ENCODE data around the gene JPT2.

The JPT2 gene

GRCh38 chr16:1677942-1678499 lies at the start of gene JPT2:
Gene JPT2 (plus strand): TSS chr16:1678279. CDS start chr16:1678313, 34 bp downstream.
- peak; percentile 19 to 94 (median 84) for DNase-seq

GRCh38 chr16:1630450-1631213 lies 47.4 kb upstream of the JPT2 start:
- DNase-seq = no peak

DNA sequence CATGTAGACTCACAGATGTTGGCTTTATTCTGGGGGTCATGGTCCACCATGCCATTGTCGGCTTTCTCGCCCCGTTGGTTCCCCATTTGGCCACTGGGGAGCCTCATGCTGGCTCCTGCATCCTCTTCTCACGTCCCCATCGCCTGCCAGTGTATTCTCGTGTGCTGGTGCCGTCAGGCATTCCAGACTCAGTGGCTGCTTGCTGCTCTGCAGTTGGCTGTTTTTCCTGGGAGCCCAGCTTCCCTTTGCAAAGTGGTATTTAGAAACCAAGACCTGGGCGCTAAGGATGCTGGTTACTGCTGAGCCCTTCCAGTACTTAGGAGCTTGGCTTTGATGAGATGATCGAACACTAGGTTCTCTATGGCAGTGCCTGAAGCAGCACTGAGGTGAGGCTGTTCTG lies 46.8 kb upstream of the JPT2 start:
- no peak for DNase-seq

GRCh38 chr16:1631931-1632637 lies 46.0 kb upstream of the JPT2 start:
- DNase-seq = peak in 2 of 56 donors; percentile 8 to 13

- DNase-seq = no peak
Measured at GRCh38 chr16:1632638-1632970, 45.5 kb upstream of the JPT2 start.

GRCh38 chr16:1633310-1633709 lies 44.8 kb upstream of the JPT2 start:
- DNase-seq = no peak

- DNase-seq = no peak
Measured at GRCh38 chr16:1634541-1634940, 43.5 kb upstream of the JPT2 start.

GRCh38 chr16:1635070-1635469 lies 43.0 kb upstream of the JPT2 start:
- DNase-seq = no peak

DNA sequence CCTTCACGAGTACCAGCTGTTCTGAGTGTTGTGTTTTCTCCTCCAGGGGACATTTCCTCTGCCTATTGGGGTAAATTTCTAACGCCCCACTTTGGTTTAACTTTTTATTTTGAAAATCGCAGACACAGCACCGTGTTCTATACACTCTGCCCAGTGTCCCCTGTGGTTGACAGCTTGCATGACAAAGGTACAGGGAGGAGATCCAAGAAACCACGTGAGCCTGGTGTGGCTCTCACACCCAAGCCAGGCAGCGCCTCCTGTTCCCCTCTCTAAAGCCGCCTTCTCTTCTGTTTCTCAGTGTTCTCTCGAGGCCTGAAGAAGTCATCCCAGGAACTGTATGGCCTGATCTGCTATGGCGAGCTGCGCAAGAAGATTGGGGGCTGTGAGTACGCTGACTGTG lies 40.6 kb upstream of the JPT2 start:
- DNase-seq = no peak

DNA sequence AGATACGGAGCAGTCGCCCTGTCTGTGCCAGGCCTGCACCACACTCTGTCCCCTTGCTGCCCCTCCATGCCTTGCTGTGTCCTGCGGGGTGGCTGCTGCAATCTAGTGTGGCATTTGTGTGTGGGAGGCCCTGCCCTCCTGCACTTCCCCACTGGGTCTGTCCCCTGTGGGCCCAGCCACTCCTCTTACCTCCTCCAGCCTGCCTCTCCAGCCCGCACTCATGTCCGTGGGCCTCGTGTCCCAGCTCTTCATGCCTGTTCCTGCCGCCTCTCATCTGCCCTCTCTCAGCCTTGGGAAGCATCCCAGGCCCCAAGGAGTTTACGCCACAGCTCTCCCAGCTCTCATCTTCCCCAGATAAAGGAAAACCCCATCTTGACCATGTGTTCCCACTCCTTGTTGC lies 39.3 kb upstream of the JPT2 start:
- no peak for DNase-seq

DNA sequence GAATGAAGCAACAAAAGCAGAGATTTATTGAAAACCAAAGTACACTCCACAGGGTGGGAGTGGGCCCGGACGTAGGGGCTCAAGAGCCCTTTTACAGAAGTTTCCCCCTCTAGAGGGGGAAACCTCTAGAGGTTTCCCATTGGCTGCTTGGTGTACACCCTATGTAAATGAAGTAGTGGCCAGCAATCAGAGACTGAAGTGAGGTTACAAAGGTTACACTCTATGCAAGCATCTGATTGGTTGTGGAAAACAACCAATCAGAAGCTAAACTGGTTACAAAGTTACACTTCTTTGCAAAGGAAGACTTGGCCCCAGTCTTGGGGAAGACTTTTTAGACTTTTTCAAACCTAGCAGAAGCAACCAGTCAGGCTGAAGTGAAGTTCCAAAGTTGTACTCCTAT lies 38.8 kb upstream of the JPT2 start:
- DNase-seq = no peak

DNA sequence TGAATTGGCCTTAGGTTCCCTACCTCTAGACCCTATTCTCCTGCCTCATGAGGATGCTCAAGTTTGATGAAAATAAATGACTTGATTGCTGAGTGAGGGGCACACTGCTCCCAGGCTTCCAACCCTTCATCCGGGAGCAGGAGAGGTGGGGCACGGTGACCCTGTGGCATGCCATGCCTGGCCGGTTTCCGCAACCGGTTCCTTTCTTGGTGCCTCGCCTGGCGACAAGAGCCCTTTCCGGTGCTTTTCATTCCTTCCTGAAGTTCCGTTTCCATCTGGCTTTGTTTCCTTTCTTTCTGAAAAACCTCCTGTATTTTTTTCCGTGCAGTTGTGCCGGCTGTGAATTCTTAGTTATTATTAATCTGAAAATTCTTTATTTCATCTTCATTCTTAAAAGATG lies 38.2 kb upstream of the JPT2 start:
- no peak for DNase-seq

GRCh38 chr16:1640261-1640941 lies 37.7 kb upstream of the JPT2 start:
- no peak for DNase-seq

- no peak for DNase-seq
Measured at GRCh38 chr16:1641261-1641660, 36.8 kb upstream of the JPT2 start.

- DNase-seq = peak in 48 of 56 donors; percentile 6 to 89 (median 64)
Measured at GRCh38 chr16:1642148-1642547, 35.9 kb upstream of the JPT2 start.

GRCh38 chr16:1642753-1643152 lies 35.3 kb upstream of the JPT2 start:
- DNase-seq = no peak

- DNase-seq = peak in 1 of 56 donors; percentile 20
Measured at GRCh38 chr16:1643521-1643920, 34.6 kb upstream of the JPT2 start.

- peak in 7 of 56 donors; percentile 5 to 54 (median 18) for DNase-seq
Measured at GRCh38 chr16:1645914-1646525, 32.1 kb upstream of the JPT2 start.

DNA sequence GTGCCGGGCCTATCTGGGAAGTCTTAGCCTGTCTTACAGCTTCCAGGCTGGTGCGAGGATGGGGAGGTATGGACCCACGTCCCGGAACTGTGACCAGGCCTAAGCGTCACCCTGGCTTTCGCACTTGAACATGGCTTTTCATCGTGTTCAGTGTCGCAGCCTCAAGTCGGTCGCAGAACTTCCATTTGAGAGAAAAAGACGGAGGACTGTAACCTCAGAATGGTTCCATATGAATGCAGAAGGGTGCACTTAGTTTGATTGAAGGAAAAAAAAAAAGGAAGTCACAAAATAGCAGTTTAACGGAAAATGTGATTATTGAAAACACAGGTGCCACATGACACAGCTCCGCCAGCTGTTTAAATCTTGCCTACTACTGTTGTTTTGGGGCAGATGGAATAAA lies 30.2 kb upstream of the JPT2 start:
- DNase-seq = no peak

GRCh38 chr16:1650131-1650530 lies 27.9 kb upstream of the JPT2 start:
- DNase-seq = peak in 8 of 56 donors; percentile 1 to 27 (median 14)
